Muscle layer of colon (tissue), 2 donors: ENCODE data around the gene SH3TC1.

Experiments used
- H3K27ac ChIP-seq: one replicate; pipeline ENCODE4 v1.7.0; 2013; ENCODE audit warnings: low read depth, mild to moderate bottlenecking, low read length, moderate library complexity
- H3K27me3 ChIP-seq, 2 donors: one replicate each; pipeline ENCODE4 v1.7.0; 2013; ENCODE audit warnings: low read length in 2 of 2, mild to moderate bottlenecking in 2 of 2; ENCODE audit not compliant: insufficient read depth in 2 of 2, control insufficient read depth in 1 of 2
- H3K36me3 ChIP-seq: one replicate; pipeline ENCODE4 v1.7.0; 2013; ENCODE audit warnings: mild to moderate bottlenecking, low read length; ENCODE audit not compliant: insufficient read depth
- H3K4me1 ChIP-seq: one replicate; pipeline ENCODE4 v1.7.0; 2013; ENCODE audit warnings: mild to moderate bottlenecking, low read length; ENCODE audit not compliant: insufficient read depth
- H3K4me3 ChIP-seq, 2 donors: one replicate each; pipeline ENCODE4 v1.7.0; 2013; ENCODE audit warnings: low read length in 2 of 2, low read depth in 1 of 2, mild to moderate bottlenecking in 1 of 2, moderate library complexity in 1 of 2
- H3K9ac ChIP-seq: one replicate; pipeline ENCODE4 v1.7.0; 2013; ENCODE audit warnings: low read length
- H3K9me3 ChIP-seq: one replicate; pipeline ENCODE4 v1.7.0; 2013; ENCODE audit warnings: mild to moderate bottlenecking, low read length
- donor health status: abdominal sarcoma.
- donor health status: Adenocarcinoma of cecum.

The SH3TC1 gene

DNA sequence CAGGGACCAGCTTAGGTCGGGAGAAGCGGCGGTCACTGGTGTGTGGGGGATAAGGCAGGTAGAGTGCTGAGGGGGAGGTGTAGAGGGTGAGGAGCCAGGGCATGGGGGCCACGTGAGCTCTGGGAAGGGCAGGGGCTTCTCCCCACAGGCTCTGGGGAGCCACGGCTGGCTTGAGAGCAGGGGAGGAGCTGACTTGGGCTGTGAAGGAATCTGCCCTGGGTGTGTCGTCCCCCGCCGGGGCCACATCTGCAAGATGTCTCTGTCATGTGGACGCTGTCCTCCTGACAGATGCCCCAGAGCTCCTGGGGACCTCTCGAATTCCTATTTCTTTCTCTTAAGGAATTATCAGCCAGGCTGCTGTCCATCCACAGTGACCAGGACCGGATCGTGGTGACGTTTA, 15.0 kb downstream of the SH3TC1 start:
- Histone ChIP-seq H3K9ac (no peak overlapping the region), H3K4me3 (no peak overlapping the region), H3K36me3 (no peaks in the 10 kb centered on the region), H3K27ac (no peak overlapping the region), H3K9me3 (no peaks in the 10 kb centered on the region), H3K27me3 (peaks cover 0 to 4% of the 10 kb centered on the region in 2 donors), H3K4me1 (no peaks in the 10 kb centered on the region)

DNA sequence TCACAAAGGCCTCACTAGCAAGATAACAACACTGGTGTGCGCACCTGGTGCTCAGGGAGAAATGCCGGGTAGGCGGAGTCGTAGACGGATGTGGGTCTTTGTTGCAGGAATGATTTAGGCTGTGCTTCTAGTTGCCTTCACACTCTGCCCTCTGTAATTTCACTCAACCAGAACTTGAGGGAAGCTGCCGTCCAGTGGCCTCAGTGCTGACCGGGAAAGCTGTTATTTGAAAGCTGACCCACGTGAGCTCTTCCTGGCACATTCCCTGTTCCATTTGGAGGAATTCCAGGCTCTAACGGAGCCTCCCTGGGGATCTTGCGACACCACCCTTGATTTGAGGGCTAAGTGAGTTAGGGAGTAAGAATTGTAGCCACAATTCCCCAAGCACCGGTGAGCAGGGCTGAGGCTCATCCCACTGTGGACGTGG, 15.9 kb downstream of the SH3TC1 start:
- Histone ChIP-seq H3K27ac (no peak overlapping the region), H3K9me3 (no peaks in the 10 kb centered on the region), H3K27me3 (peaks cover 0 to 1% of the 10 kb centered on the region in 2 donors), H3K9ac (no peak overlapping the region), H3K4me1 (no peaks in the 10 kb centered on the region), H3K36me3 (no peaks in the 10 kb centered on the region), H3K4me3 (no peak overlapping the region)

DNA sequence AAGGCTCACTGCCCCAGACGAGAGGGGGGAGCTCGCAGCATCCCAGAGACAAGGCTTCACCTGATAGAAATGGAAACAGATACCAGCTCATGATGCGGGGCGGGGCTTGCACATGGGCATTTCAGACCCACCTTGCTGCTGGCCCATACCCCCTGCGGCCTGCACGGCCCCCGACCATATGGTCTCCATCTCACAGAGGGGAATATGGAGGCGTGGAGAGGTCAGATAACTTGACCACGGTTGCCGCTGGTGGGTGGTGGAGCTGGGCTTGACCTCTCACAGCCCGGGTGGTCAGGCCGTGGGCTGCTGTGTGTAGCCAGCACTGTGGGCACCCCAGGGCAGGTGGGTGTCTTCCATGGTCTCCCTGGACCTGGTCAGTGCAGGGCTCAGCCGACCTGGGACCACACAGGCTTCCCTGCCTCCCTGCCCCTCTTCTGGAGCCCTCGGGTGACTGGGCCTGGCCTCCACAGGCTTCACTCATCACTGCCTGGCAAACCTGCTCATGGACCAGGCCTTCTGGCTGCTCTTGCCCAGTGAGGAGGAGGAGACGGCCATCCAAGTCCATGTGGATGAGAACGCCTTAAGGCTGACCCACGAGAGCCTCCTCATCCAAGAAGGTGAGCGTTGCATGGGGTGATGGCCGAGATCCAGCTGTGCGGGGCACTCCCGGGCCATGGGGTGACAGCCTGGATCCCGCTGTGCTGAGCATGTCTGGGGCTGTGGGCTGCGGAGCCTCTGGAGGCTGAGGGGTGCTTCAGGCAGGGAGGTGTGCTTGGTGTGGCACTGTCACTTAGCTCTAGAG, 16.8 kb downstream of the SH3TC1 start:
- no peaks in the 10 kb centered on the region for H3K9me3 ChIP-seq
- H3K9ac ChIP-seq: no peak overlapping the region
- H3K4me1 ChIP-seq: no peaks in the 10 kb centered on the region
- no peaks in the 10 kb centered on the region for H3K27me3 ChIP-seq
- H3K36me3 ChIP-seq: peaks cover 3% of the 10 kb centered on the region
- H3K4me3 ChIP-seq: no peak overlapping the region
- no peak overlapping the region for H3K27ac ChIP-seq

DNA sequence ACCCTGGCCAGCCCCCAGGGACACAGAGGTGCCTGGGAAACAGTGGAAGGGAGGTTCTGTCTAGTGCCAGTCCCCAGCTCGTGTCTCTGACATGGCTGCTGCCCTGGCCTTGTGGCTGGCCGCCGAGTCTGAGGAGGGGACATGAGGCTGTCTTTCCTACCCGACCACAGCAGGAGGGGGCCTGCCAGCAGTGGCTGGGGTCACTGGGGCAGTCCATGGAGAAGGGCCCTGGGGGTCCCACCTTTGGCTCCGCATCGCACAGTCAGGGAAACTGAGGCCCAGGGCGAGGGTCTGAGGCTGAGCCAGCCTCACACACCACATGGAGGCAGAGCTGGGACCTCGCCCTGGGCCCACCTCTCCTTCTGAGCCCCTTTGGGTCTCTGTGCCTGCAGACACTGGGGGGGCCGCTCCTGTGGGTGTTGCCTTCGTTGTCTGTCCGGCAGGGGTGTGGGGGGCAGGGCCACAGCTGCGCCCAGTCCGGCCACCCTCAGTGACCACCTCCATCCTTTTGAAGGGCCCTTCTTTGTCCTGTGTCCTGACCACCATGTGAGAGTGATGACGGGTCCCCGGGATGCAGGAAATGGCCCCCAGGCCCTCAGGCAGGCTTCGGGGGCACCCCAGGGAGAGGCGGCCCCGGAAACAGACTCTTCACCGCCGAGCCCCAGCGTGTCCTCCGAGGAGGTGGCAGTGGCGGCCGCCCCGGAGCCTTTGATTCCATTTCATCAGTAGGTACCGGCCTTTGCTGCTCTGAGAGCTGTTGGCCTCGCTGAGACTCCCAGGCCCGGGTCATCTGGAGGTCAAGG, 17.6 kb downstream of the SH3TC1 start:
- Histone ChIP-seq H3K4me1 (no peaks in the 10 kb centered on the region), H3K27ac (no peak overlapping the region), H3K9me3 (no peaks in the 10 kb centered on the region), H3K36me3 (peaks cover 3% of the 10 kb centered on the region), H3K27me3 (no peaks in the 10 kb centered on the region), H3K9ac (no peak overlapping the region), H3K4me3 (no peak overlapping the region)

DNA sequence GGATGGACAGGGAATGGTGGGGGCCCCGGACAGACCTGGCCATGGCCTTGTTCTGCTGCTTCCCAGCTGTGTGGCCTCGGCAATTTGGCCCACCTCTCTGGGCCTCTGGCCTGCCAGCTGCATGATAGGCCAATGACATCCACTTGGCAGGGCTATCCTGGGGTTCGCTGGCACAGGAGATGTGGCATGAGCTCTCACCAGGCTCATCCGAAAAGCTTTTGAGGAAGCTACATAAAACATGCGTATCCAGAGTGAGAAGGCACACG, 18.1 kb downstream of the SH3TC1 start:
- Histone ChIP-seq H3K4me1 (no peaks in the 10 kb centered on the region), H3K9ac (no peak overlapping the region), H3K4me3 (no peak overlapping the region), H3K27me3 (no peaks in the 10 kb centered on the region), H3K36me3 (peaks cover 3% of the 10 kb centered on the region), H3K27ac (no peak overlapping the region), H3K9me3 (no peaks in the 10 kb centered on the region)

DNA sequence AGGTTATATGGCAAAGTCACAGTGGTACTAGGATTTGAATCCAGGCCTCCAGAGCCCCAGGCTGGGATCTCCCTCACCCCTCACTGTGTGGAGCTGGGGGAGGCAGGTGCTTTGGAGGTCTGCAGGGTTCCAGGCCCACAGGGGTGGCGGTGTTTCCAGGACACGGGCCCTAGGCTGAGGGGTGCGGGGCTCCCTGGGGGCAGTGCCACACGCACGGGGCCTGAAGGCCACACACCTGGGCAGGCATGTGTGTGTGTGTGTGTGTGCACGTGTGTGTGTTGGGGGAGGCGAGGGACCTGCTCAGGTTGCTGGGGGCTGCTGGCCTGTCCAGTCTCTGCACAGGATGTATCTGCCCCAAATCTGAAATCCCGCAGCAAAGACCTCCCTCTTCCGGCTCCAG, 18.8 kb downstream of the SH3TC1 start:
- Histone ChIP-seq H3K9ac (no peak overlapping the region), H3K27ac (no peak overlapping the region), H3K4me1 (no peaks in the 10 kb centered on the region), H3K27me3 (no peaks in the 10 kb centered on the region), H3K4me3 (no peak overlapping the region), H3K36me3 (peaks cover 3% of the 10 kb centered on the region), H3K9me3 (no peaks in the 10 kb centered on the region)

DNA sequence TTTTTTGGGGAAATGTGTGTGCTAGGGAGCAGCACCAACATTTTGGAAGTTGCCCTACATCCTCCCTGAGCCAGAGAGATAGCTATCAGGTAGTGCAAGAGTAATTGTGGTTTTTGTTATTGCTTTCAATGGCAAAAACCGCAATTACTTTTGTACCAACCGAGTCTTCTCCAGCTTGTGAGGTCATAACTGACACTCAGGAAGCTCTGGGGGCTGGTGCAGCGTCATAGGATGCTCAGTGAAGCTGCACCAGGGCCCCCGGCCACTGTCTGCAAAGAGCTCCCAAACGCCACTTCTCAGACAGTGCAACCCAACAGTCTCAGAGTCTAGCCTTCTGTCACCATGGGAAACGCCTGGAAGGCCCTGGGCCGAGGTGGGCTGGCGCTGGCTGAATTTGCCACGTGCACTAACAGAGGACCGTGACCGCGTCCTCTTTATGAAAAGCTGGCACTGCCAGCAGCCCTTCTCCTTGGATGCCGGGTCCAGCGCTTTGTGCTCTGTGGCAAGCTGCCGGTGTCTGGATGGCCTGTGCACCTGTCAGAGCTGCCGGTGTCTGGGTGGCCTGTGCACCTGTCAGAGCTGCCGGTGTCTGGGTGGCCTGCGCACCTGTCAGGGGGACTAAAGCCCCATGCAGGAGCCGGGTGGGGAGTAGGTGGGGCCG, 19.4 kb downstream of the SH3TC1 start:
- no peaks in the 10 kb centered on the region for H3K27me3 ChIP-seq
- no peak overlapping the region for H3K9ac ChIP-seq
- H3K36me3 ChIP-seq: peaks cover 3% of the 10 kb centered on the region
- no peaks in the 10 kb centered on the region for H3K4me1 ChIP-seq
- no peaks in the 10 kb centered on the region for H3K9me3 ChIP-seq
- H3K27ac ChIP-seq: no peak overlapping the region
- H3K4me3 ChIP-seq: no peak overlapping the region

DNA sequence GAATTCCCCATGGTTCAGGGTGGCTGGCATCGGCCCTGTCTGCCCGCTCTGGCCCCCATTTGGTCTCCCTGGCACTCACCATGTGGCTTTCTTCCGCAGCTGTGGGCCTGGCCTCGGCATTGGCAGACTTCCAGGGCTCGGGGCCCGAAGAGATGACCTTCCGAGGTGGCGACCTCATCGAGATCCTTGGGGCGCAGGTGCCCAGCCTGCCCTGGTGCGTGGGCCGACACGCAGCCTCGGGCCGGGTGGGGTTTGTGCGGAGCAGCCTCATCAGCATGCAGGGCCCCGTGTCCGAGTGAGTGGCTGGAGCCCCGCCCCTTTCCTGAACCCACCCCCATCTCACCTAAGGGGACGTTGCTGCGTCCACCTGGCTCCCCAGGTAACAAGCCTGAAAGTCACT, 20.1 kb downstream of the SH3TC1 start:
- Histone ChIP-seq H3K4me1 (no peaks in the 10 kb centered on the region), H3K9me3 (no peaks in the 10 kb centered on the region), H3K27ac (no peak overlapping the region), H3K27me3 (no peaks in the 10 kb centered on the region), H3K4me3 (no peak overlapping the region), H3K9ac (no peak overlapping the region), H3K36me3 (peaks cover 3% of the 10 kb centered on the region)

DNA sequence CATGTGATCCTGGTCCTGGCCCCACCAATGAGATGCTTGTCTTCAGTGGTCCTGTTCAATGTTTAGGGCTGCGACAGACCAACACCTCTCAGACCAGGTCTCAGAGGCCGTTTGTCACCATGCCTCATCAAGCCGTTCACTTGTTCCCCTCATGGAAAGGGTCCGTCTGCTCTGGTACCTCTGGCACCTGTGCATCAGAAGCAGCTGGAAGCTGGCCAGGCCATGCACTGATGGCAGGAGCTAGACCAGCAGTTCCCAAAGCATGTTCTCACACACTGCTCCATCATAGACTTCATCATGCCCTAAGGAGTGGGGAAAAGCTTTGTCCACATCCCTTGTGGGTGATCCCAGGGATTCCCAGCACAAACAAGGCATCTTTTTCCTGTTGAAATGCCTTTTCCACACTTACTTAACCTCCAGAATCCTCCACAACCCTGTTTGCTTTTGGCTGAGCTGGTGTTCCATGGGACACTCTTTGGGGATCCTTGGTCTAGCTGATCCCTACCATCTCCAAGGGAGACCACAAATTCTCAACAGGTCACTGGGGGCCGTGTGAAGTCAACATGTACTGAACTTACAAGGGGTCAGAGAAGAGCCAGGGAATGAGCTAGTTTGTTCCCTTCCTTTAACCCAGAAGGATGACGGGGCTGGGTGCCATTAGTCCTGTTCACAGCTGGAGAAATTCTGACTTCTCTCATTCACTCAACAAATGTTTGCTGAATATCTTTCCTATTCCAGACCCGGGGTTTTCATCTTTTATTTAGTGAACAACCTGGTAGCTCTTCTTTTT, 21.8 kb downstream of the SH3TC1 start:
- Histone ChIP-seq H3K9ac (no peak overlapping the region), H3K27me3 (no peaks in the 10 kb centered on the region), H3K4me3 (no peak overlapping the region), H3K9me3 (no peaks in the 10 kb centered on the region), H3K27ac (no peak overlapping the region), H3K36me3 (peaks cover 3% of the 10 kb centered on the region), H3K4me1 (no peaks in the 10 kb centered on the region)

DNA sequence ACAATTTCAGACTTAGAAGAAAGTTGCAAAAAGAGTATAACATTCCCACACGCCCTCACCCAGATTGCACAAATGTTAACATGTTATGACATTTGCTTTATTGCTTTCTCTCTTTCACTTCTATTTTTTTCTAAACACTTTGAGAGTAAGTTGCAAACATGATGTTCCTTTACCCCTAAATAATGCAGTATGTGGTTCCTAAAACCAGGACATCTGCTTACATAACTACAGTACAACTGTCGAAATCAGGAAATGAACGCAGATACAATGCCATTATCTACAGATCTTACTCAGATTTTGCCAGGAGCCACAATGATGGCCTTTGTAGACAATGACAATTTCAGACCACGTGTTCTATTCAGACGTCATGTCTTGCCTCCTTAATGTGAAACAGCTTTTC, 22.4 kb downstream of the SH3TC1 start:
- Histone ChIP-seq H3K9ac (no peak overlapping the region), H3K4me3 (no peak overlapping the region), H3K4me1 (no peaks in the 10 kb centered on the region), H3K36me3 (peaks cover 3% of the 10 kb centered on the region), H3K9me3 (no peaks in the 10 kb centered on the region), H3K27ac (no peak overlapping the region), H3K27me3 (no peaks in the 10 kb centered on the region)

DNA sequence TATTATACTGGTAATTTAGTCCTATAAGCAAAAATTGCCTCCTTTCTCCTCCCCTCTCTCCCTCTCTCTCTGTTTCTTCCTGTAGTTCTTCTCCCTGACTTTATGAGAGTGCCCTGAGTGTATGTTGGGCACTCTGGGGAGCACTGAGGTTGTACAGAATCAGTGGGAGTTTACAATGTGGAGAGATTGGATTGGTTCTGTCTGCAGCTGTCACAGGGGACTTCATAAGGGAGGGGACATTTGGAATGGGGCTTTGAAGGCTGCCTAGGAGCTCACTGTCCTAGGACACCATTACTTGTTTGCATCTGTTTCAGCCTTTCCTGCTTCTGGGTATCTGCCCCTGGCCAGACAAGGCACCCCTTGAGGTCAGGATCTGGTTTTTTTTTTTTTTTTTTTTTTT, 22.9 kb downstream of the SH3TC1 start:
- Histone ChIP-seq H3K9ac (no peak overlapping the region), H3K36me3 (peaks cover 3% of the 10 kb centered on the region), H3K27me3 (no peaks in the 10 kb centered on the region), H3K4me3 (no peak overlapping the region), H3K4me1 (no peaks in the 10 kb centered on the region), H3K9me3 (no peaks in the 10 kb centered on the region), H3K27ac (no peak overlapping the region)
